LNCaP clone FGC (cell line): ENCODE data around the gene LDLRAD3.
A peak's percentile ranks its signal among the peaks of the same experiment; 100 is the strongest.

ENCODE experiments used
- DNase-seq: peaks from one replicate; pipeline ENCODE4 v3.0.0-alpha.2; 2011; ENCODE audit warnings: low read depth
- H3K4me3 ChIP-seq: 2 replicates; pipeline ENCODE4 v1.5.1; 2011; ENCODE audit warnings: mild to moderate bottlenecking, low read depth, low read length, control low read depth
- CTCF ChIP-seq: IDR thresholded peaks from 2 replicates; pipeline ENCODE4 v1.5.1; 2012; ENCODE audit warnings: mild to moderate bottlenecking; ENCODE audit not compliant: control insufficient read depth, insufficient read depth; ENCODE audit errors: extremely low read depth

The LDLRAD3 gene

DNA sequence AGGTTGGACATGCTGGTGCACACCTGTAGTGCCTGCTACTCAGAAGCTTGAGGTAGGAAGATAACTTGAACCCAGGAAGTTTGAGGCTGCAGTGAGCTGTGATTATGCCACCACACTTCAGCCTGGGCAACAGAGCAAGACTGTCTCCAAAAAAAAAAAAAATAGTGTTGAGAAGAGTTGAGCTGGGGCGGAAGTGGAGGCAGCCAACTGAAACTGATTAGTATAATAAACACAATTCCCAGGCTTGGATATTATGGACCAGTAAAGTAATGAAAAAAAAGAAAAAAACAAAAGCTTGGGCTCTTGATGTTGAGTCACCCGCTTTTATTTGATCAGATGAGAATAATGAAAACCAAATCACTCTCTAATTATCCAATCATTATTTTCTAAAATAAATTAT lies 21.0 kb downstream of the LDLRAD3 start:
- H3K4me3 ChIP-seq: no peak overlapping the region
- DNase-seq: no peak
- no peak for TF ChIP-seq CTCF

- TF ChIP-seq CTCF: no peak
- no peak for DNase-seq
- no peak overlapping the region for H3K4me3 ChIP-seq
Measured at GRCh38 chr11:35967042-35967441, 23.2 kb downstream of the LDLRAD3 start.

GRCh38 chr11:35968386-35969088 lies 24.7 kb downstream of the LDLRAD3 start:
- H3K4me3 ChIP-seq: no peak overlapping the region
- no peak for DNase-seq
- TF ChIP-seq CTCF: no peak

DNA sequence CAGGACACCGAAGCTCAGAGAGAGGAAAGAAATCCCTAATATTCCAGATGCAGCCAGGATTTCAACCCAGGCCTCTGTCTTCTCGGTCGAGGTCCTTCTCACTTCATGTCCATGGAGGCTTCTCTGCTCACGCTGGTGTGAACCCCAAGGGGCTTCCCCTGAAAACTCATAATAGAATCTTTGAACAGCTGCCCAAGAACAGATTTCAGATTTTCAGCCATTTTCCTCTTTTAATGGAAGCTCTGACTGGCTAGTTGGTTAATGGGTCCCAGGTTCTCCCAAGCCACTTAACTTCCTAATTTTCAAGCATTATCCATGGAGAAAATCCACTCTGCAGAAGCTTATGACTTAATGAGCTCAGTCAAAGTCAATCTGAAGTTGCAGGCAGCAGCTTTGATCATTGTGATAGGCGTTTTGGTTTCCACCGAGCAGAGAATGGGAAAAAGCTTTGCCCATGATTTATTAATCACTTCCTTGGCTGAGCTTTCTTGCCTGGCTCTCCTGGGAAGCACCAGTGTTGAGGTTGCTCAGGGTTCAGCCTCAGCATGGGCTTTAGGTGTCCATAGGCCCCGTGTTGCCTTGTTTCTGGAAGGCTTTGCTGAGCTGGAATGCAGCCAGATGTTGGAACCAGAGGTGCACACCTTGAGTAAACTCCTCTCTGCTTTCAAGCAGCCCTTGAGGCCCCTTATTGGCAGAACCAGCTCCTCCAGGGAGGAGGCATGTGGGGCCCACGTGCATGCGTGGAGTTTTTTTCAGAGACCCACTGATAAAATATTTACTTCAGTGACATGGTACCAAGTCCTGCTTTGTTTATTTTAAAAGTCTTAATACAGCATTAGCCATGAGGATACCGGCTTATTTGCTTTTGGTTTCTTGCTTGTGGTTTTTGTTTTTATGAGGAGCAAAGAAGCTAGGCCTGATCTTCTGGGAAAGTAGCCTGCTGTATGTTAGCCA lies 25.5 kb downstream of the LDLRAD3 start:
- H3K4me3 ChIP-seq: no peak overlapping the region
- TF ChIP-seq CTCF: no peak
- peak; percentile 89 for DNase-seq

DNA sequence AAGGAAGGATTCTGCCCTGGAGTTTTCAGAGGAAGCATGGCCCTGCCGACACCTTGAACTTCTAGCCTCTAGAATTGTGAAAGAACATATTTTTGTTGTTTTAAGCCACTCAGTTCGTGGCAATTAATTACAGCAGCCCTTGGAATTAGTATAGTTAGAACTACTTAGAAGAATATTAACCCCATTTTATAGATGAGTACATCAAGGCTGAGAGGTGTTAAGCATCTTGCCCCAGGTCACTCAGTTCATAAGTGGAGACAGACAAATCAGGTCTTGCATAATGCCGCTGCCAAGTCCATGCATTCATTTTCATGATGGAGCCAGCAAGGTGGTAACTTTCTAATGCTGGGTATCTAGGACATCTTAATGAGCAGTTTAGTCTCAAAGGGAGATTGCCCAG lies 26.6 kb downstream of the LDLRAD3 start:
- DNase-seq: no peak
- TF ChIP-seq CTCF: no peak
- H3K4me3 ChIP-seq: no peak overlapping the region

DNA sequence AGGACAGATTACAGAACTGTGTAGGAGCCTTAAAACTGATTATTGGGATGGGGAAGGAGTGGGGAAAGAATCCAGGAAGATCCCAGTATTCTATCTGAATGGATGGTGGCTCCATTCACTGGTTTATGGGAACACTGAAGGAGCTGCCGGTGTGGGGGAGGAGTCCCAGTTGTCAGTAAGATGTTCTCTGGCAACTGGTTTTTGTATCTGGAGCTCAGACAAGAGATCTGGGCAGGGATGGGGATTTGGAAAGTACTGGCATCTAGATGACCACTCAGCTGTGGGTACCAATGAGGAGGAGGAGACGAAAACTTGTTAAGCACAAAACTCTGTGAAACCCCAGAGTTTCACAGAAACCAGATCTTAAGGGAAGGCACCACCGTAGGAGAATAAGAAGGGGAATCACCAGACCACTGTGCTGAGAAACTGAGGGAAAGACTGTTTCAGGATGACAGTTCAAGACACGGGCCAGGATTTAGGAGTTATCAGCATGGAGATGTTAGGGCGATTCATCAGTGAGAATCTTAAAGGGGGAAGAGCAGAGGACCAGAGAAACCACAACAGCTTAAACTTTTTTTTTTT lies 28.1 kb downstream of the LDLRAD3 start:
- DNase-seq: no peak
- no peak for TF ChIP-seq CTCF
- H3K4me3 ChIP-seq: no peak overlapping the region
